Right atrium auricular region (tissue), 2 donors: ENCODE results near the gene OR9A2. TPM values are rescaled to one million over a fixed set of nuclear protein-coding genes. Genes with fewer than 3 reads are reported as not detected.
"Not testable (repeated sequence)": the region's sequence is repeated elsewhere in the genome, so short reads cannot be mapped to it uniquely, and the experiment has no call there.

Experiments used
- DNase-seq: peaks from one replicate; pipeline ENCODE4 v3.0.0-alpha.2; 2019; ENCODE audit warnings: low spot score
- H3K27ac ChIP-seq, 2 donors: fragments of 200-600 bp; sonication (generic); 1 replicate in 1 of 2; 2 replicates in 1 of 2; pipeline ENCODE4 v1.5.1; 2016 to 2019
- H3K27me3 ChIP-seq, 2 donors: fragments of 200-600 bp; sonication (generic); one replicate each; pipeline versions ENCODE4 v1.5.1 to v1.6.0; 2017 to 2019
- H3K36me3 ChIP-seq: fragments of 200-600 bp; sonication (generic); one replicate; pipeline ENCODE4 v1.5.1; 2016
- H3K4me1 ChIP-seq, 2 donors: fragments of 200-600 bp; sonication (generic); one replicate each; pipeline versions ENCODE4 v1.5.1 to v1.6.0; 2017 to 2019
- H3K4me3 ChIP-seq, 2 donors: fragments of 200-600 bp; sonication (generic); 1 replicate in 1 of 2; 2 replicates in 1 of 2; pipeline ENCODE4 v1.5.1; 2017 to 2019; ENCODE audit warnings: mild to moderate bottlenecking in 1 of 2, moderate library complexity in 1 of 2
- H3K9me3 ChIP-seq, 2 donors: fragments of 200-600 bp; sonication (generic); one replicate each; pipeline ENCODE4 v1.5.1; 2019
- total RNA-seq, 2 donors: library from RNA; depleted of rRNA; stranded (reverse); fragments of >200 nt; gene quantifications; one replicate each; pipeline ENCODE4 v1.1.0, GENCODE V29; 2016
- TF ChIP-seq, protein P1 (sequence below), 2 donors: fragments of 200-600 bp; sonication (generic); IDR thresholded peaks; one replicate each; pipeline ENCODE4 v1.5.1; 2019; ENCODE audit warnings: antibody characterized with exemption in 2 of 2

The OR9A2 gene
- total RNA-seq, 2 donors from 2014 or later = not detected

DNA sequence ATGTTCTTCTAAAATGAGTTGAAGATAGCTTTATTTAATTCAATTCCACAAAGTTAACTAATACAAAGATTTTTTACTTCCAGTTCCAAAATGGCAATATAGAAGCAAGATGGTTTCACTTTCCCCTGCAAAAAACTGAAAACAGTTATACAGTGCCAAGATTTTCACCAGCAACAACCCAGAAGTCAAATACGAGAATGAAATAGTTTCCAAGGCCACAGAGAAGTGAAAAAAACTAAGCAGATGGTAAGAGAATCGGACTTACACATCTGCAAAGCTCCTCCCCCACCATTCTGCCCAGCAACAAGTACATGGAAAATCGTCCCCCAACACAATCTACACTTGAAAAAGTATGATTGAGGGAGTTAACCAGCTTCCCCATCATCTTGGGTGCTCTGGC is 34.5 kb downstream of the OR9A2 start:
- no peak for DNase-seq
- TF ChIP-seq, protein P1, sequence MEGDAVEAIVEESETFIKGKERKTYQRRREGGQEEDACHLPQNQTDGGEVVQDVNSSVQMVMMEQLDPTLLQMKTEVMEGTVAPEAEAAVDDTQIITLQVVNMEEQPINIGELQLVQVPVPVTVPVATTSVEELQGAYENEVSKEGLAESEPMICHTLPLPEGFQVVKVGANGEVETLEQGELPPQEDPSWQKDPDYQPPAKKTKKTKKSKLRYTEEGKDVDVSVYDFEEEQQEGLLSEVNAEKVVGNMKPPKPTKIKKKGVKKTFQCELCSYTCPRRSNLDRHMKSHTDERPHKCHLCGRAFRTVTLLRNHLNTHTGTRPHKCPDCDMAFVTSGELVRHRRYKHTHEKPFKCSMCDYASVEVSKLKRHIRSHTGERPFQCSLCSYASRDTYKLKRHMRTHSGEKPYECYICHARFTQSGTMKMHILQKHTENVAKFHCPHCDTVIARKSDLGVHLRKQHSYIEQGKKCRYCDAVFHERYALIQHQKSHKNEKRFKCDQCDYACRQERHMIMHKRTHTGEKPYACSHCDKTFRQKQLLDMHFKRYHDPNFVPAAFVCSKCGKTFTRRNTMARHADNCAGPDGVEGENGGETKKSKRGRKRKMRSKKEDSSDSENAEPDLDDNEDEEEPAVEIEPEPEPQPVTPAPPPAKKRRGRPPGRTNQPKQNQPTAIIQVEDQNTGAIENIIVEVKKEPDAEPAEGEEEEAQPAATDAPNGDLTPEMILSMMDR (IDR thresholded peaks at IDR 0.05) = no peak
- Histone ChIP-seq H3K27ac (no peak overlapping the region), H3K9me3 (peaks cover 0 to 5% of the 10 kb centered on the region in 2 donors), H3K27me3 (no peaks in the 10 kb centered on the region), H3K36me3 (no peaks in the 10 kb centered on the region), H3K4me3 (no peak overlapping the region), H3K4me1 (no peaks in the 10 kb centered on the region)

DNA sequence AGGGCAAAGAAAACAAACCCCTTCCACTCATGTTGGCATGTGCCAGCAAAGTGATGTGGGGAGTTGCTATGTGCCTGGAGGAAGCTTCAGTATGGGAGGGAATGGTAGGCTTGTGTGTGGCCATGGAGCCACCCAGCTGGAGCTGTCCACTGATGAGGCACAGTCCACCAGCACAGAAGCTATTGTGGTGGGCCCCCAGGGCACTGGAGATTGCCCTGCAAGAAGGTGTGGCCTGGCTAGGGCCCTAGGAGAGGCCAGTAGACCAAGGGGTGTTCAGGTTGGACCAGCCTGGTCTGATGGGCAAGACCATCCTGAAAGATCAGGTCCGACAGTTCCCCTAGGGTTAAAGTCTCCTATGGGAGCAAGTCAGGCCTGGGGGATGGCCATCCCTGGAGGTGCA is 42.6 kb downstream of the OR9A2 start:
- no peaks in the 10 kb centered on the region for H3K36me3 ChIP-seq
- H3K4me1 ChIP-seq = no peaks in the 10 kb centered on the region
- DNase-seq = no peak
- H3K4me3 ChIP-seq = no peak overlapping the region
- TF ChIP-seq, protein P1 (IDR thresholded peaks at IDR 0.05) = no peak
- H3K9me3 ChIP-seq = peaks cover 0 to 8% of the 10 kb centered on the region in 2 donors
- H3K27ac ChIP-seq = no peak overlapping the region
- H3K27me3 ChIP-seq = no peaks in the 10 kb centered on the region

DNA sequence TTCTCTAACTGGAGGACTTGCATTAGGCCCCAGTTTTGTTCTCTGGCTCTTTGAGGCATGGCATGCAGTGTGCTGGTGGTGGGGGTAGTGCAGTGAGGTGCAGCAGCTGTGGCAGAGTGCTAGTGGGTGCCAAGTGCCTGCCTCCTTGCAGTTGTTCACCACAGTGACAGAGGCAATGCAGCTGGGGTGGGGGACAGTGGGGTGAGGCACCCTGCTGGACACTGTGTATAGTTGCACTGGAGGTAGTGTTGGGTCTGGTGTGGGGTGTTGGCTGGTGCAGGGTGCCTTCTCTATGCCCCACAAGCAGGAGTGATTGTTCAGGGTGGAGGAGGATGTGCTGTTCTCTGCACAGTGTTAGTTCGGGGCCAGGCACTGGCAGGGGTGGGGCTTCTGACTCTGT is 43.1 kb downstream of the OR9A2 start:
- no peaks in the 10 kb centered on the region for H3K4me1 ChIP-seq
- DNase-seq = no peak
- H3K36me3 ChIP-seq = no peaks in the 10 kb centered on the region
- no peaks in the 10 kb centered on the region for H3K27me3 ChIP-seq
- TF ChIP-seq, protein P1 (IDR thresholded peaks at IDR 0.05) = no peak
- H3K4me3 ChIP-seq = no peak overlapping the region
- peaks cover 0 to 9% of the 10 kb centered on the region in 2 donors for H3K9me3 ChIP-seq
- no peak overlapping the region for H3K27ac ChIP-seq

DNA sequence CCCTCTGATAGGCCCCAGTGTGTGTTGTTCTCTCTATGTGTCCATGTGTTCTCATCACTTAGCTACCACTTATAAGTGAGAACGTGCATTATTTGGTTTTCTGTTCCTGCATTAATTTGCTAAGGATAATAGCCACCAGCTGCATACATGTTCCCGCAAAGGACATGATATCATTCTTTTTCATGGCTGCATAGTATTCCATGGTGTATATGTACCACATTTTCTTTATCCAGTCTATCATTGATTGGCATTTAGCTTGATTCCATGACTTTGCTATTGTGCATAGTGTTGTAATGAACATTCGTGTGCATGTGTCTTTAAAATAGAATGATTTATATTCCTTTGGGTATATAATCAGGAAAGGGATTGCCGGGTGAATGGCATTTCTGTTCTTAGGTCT is 48.5 kb downstream of the OR9A2 start:
- DNase-seq, H3K27ac ChIP-seq, H3K27me3 ChIP-seq, H3K4me3 ChIP-seq, H3K36me3 ChIP-seq, H3K4me1 ChIP-seq: not testable (repeated sequence)
- H3K9me3 ChIP-seq = peaks cover 0 to 16% of the 10 kb centered on the region in 2 donors

Other genes starting within 250 kb of the OR9A2 start
- 10 to 100 TPM in 1 of 2 donors, 1 to 10 TPM in 1; 8.2 to 19.4 TPM for gene EPHB6, start 172.1 kb downstream of the OR9A2 start, total RNA-seq
- gene TRPV6, start 141.4 kb downstream of the OR9A2 start, total RNA-seq = under 1 TPM; 0.19 to 0.71 TPM
- gene TRPV5, start 93.4 kb downstream of the OR9A2 start, total RNA-seq = not detected
- not detected for gene LLCFC1, start 87.6 kb downstream of the OR9A2 start, total RNA-seq
- under 1 TPM in 1 of 2 donors, not detected in 1; 0.12 TPM for gene KEL, start 64.8 kb downstream of the OR9A2 start, total RNA-seq
- not detected for gene OR6V1, start 25.2 kb upstream of the OR9A2 start, total RNA-seq
- not detected for gene PIP, start 104.9 kb upstream of the OR9A2 start, total RNA-seq
- not detected for gene TAS2R39, start 156.3 kb upstream of the OR9A2 start, total RNA-seq
- gene TAS2R40, start 194.9 kb upstream of the OR9A2 start, total RNA-seq = not detected
- 100 to 1,000 TPM; 169 to 270 TPM for gene GSTK1, start 236.3 kb upstream of the OR9A2 start, total RNA-seq